HepG2 (cell line): ENCODE measurements around the gene RPL23. TPM values are rescaled to one million over a fixed set of nuclear protein-coding genes. Genes with fewer than 3 reads are reported as not detected.
A peak's percentile ranks its signal among the peaks of the same experiment; 100 is the strongest.

Experiments used
- FOXJ3 ChIP-seq: sonication (generic); formaldehyde crosslinking; IDR thresholded peaks from 2 replicates; pipeline ENCODE4 v1.4.0; 2020; ENCODE audit warnings: missing genetic modification reagents, mild to moderate bottlenecking, borderline replicate concordance
- KLF9 ChIP-seq: IDR thresholded peaks from 2 replicates; pipeline ENCODE4 v1.6.1; 2016; ENCODE audit warnings: low read depth
- MAZ ChIP-seq, 2 experiments: sonication (generic) in 1 of 2; formaldehyde crosslinking in 1 of 2; IDR thresholded peaks; 2 replicates each; pipeline versions ENCODE4 v1.5.0 to v1.6.1; 2012 to 2020; ENCODE audit warnings: low read depth in 2 of 2, mild to moderate bottlenecking in 2 of 2, borderline replicate concordance in 1 of 2, improper control_type of control experiment in 1 of 2, low read length in 1 of 2, missing genetic modification reagents in 1 of 2, moderate library complexity in 1 of 2
- NR2F2 ChIP-seq: IDR thresholded peaks from 2 replicates; pipeline ENCODE4 v1.6.1; 2012; ENCODE audit warnings: low read depth, inconsistent platforms, borderline replicate concordance
- SOX5 ChIP-seq: IDR thresholded peaks from 2 replicates; pipeline ENCODE4 v1.6.1; 2016; ENCODE audit warnings: borderline replicate concordance
- SPEN ChIP-seq: sonication (generic); formaldehyde crosslinking; IDR thresholded peaks from 2 replicates; pipeline ENCODE4 v1.5.1; 2020; ENCODE audit warnings: low read depth, mild to moderate bottlenecking, missing genetic modification reagents
- ZBTB20 ChIP-seq: sonication (generic); formaldehyde crosslinking; IDR thresholded peaks from 2 replicates; pipeline ENCODE4 v1.8.1; 2023; ENCODE audit warnings: missing genetic modification reagents, low read depth, mild to moderate bottlenecking, borderline replicate concordance
- ZFP1 ChIP-seq: IDR thresholded peaks from 2 replicates; pipeline ENCODE4 v1.6.1; 2016
- ZFP36L1 ChIP-seq: sonication (generic); formaldehyde crosslinking; IDR thresholded peaks from 2 replicates; pipeline ENCODE4 v1.8.0; 2022; ENCODE audit warnings: mild to moderate bottlenecking, missing genetic modification reagents, moderate library complexity
- ZMYM3 ChIP-seq: sonication (generic); formaldehyde crosslinking; IDR thresholded peaks from 2 replicates; pipeline ENCODE4 v1.5.1; 2020; ENCODE audit warnings: mild to moderate bottlenecking, missing genetic modification reagents
- ZNF121 ChIP-seq: sonication (generic); formaldehyde crosslinking; IDR thresholded peaks from 2 replicates; pipeline ENCODE4 v1.5.0; 2020; ENCODE audit warnings: mild to moderate bottlenecking, missing genetic modification reagents
- ZNF136 ChIP-seq: sonication (generic); formaldehyde crosslinking; IDR thresholded peaks from 2 replicates; pipeline ENCODE4 v1.8.1; 2022; ENCODE audit warnings: low read depth, mild to moderate bottlenecking, moderate library complexity, missing genetic modification reagents
- ZNF589 ChIP-seq: sonication (generic); formaldehyde crosslinking; conservative IDR thresholded peaks from 2 replicates; pipeline ENCODE4 v1.8.0; 2022; ENCODE audit warnings: mild to moderate bottlenecking, moderate library complexity, missing genetic modification reagents
- ZNF670 ChIP-seq: sonication (generic); formaldehyde crosslinking; IDR thresholded peaks from 2 replicates; pipeline ENCODE4 v1.8.0; 2022; ENCODE audit warnings: mild to moderate bottlenecking, missing genetic modification reagents, borderline replicate concordance
- ZNF839 ChIP-seq: sonication (generic); formaldehyde crosslinking; IDR thresholded peaks from 2 replicates; pipeline ENCODE4 v1.4.0; 2020; ENCODE audit warnings: missing genetic modification reagents, mild to moderate bottlenecking, borderline replicate concordance
- ZNF841 ChIP-seq: sonication (generic); formaldehyde crosslinking; IDR thresholded peaks from 2 replicates; pipeline ENCODE4 v1.8.1; 2023; ENCODE audit warnings: missing genetic modification reagents, borderline replicate concordance
- ZNF891 ChIP-seq: sonication (generic); formaldehyde crosslinking; IDR thresholded peaks from 2 replicates; pipeline ENCODE4 v1.5.0; 2020; ENCODE audit warnings: mild to moderate bottlenecking, missing genetic modification reagents
- ZSCAN22 ChIP-seq: sonication (generic); formaldehyde crosslinking; IDR thresholded peaks from 2 replicates; pipeline ENCODE4 v1.4.0; 2020; ENCODE audit warnings: mild to moderate bottlenecking, missing genetic modification reagents
- polyA plus RNA-seq, 8 experiments: library from polyadenylated mRNA; depleted of rRNA in 3 of 8; stranded (reverse) in 7 of 8; unstranded in 1 of 8; fragments of >200 nt; fragmentation: Illumina TruSeq in 4 of 8; extraction: Trizol in 4 of 8; gene quantifications; 2 replicates each; pipeline versions ENCODE4 v1.2.1 to v1.2.3, GENCODE V29; 2011 to 2016; ENCODE audit warnings: low read depth in 4 of 8, missing spikeins in 1 of 8, mixed read lengths in 1 of 8; ENCODE audit not compliant: insufficient read depth in 1 of 8
- total RNA-seq, 5 experiments: library from RNA; depleted of rRNA; stranded (reverse); fragments of >200 nt; fragmentation: Illumina TruSeq; extraction: Trizol; gene quantifications; 2 replicates each; pipeline ENCODE4 v1.2.3, GENCODE V29; 2016; ENCODE audit warnings: low read depth in 1 of 5
- TF ChIP-seq, protein P1 (sequence below): sonication (generic); formaldehyde crosslinking; IDR thresholded peaks from 2 replicates; pipeline ENCODE4 v1.5.0; 2020; ENCODE audit warnings: mild to moderate bottlenecking, missing genetic modification reagents, borderline replicate concordance
- TF ChIP-seq, protein P2 (sequence below): IDR thresholded peaks from 2 replicates; pipeline ENCODE4 v1.6.1; 2016; ENCODE audit warnings: mild to moderate bottlenecking
- TF ChIP-seq, protein P3 (sequence below): sonication (generic); formaldehyde crosslinking; IDR thresholded peaks from 2 replicates; pipeline ENCODE4 v1.5.1; 2020; ENCODE audit warnings: missing genetic modification reagents, mild to moderate bottlenecking, borderline replicate concordance
- TF ChIP-seq, protein P4 (sequence below): IDR thresholded peaks from 2 replicates; pipeline ENCODE4 v1.6.1; 2016; ENCODE audit warnings: missing genetic modification reagents, missing compliant biosample characterization

Gene RPL23
- total and polyA plus RNA-seq, 2 of the 13 experiments (the other 11 are each of a cell fraction or from before 2014, with no cell fraction given), result 2,790 to 4,860 TPM

DNA sequence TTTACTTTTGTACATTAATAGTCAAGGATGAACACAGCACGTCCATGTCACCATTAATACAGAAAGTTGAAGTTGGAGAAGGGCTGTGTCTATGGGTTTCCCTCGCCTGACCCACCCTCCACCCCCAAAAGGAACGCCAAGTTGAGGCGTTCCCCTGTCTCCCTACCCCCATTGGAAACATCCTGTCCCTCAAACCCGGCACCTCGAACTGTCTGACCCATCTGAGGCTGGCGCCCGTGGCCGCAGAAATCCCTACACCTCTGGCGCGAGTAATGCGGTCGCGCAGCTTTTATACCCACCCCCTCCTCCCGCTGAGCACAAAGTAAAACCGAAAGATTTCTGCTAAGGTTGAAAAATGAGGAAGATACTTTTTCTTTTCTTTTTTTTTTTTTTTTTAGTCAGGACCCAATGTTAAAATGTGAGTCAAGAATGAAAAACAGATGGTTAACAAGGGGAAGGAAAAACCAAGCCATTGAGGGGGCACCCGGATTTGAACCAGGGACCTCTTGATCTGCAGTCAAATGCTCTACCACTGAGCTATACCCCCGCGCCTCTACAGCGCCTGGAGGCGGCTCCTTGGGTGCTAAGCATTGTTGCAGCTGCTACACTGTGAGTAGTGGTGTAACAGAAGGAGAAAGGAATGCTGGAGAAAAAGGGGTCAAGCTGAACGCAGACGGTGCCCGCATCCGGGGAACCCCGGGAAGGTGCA is 15.4 kb upstream of the RPL23 start (continued):
- TF ChIP-seq ZSCAN22 (CRISPR knock-in tag) (0 out of 2 replicates have a peak, but pooled peaks have one; percentile 67), ZBTB20 (CRISPR knock-in tag) (0 out of 2 replicates have a peak, but pooled peaks have one; percentile 72), MAZ (IDR thresholded peaks at IDR 0.05; ENCODE audit: borderline replicate concordance, low read depth, low read length) (0 out of 2 replicates have a peak, but pooled peaks have one; percentile 16), MAZ (CRISPR knock-in tag; IDR thresholded peaks at IDR 0.05; ENCODE audit: low read depth) (no peak), FOXJ3 (CRISPR knock-in tag) (peak; percentile 68), ZFP36L1 (0 out of 2 replicates have a peak, but pooled peaks have one; percentile 20), KLF9 (CRISPR knock-in tag) (peak; percentile 81; the same call in 1 of the 2 replicates), ZNF136 (peak; percentile 82; the same call in 1 of the 2 replicates), ZNF891 (0 out of 2 replicates have a peak, but pooled peaks have one; percentile 11), NR2F2 (no peak), ZMYM3 (CRISPR knock-in tag) (peak; percentile 76), ZNF589 (CRISPR knock-in tag) (peak; percentile 56; the same call in 1 of the 2 replicates), ZNF839 (no peak), SOX5 (CRISPR knock-in tag) (peak; percentile 39; the same call in 1 of the 2 replicates), ZNF121 (CRISPR knock-in tag) (no peak; the same call in 1 of the 2 replicates), SPEN (CRISPR knock-in tag) (0 out of 2 replicates have a peak, but pooled peaks have one; percentile 10), ZNF670 (CRISPR knock-in tag) (0 out of 2 replicates have a peak, but pooled peaks have one; percentile 13), ZNF841 (no peak; the same call in 1 of the 2 replicates), ZFP1 (CRISPR knock-in tag) (peak; percentile 33)
- TF ChIP-seq, protein P1, sequence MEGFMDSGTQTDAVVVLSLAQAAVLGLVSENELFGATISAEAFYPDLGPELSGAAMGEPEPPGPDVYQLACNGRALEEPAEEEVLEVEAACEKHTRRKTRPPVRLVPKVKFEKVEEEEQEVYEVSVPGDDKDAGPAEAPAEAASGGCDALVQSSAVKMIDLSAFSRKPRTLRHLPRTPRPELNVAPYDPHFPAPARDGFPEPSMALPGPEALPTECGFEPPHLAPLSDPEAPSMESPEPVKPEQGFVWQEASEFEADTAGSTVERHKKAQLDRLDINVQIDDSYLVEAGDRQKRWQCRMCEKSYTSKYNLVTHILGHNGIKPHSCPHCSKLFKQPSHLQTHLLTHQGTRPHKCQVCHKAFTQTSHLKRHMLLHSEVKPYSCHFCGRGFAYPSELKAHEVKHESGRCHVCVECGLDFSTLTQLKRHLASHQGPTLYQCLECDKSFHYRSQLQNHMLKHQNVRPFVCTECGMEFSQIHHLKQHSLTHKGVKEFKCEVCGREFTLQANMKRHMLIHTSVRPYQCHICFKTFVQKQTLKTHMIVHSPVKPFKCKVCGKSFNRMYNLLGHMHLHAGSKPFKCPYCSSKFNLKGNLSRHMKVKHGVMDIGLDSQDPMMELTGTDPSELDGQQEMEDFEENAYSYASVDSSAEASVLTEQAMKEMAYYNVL, result no peak
- TF ChIP-seq, protein P2, sequence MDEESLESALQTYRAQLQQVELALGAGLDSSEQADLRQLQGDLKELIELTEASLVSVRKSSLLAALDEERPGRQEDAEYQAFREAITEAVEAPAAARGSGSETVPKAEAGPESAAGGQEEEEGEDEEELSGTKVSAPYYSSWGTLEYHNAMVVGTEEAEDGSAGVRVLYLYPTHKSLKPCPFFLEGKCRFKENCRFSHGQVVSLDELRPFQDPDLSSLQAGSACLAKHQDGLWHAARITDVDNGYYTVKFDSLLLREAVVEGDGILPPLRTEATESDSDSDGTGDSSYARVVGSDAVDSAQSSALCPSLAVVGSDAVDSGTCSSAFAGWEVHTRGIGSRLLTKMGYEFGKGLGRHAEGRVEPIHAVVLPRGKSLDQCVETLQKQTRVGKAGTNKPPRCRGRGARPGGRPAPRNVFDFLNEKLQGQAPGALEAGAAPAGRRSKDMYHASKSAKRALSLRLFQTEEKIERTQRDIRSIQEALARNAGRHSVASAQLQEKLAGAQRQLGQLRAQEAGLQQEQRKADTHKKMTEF (CRISPR knock-in tag), result peak; percentile 59; the same call in 1 of the 2 replicates
- TF ChIP-seq, protein P3, sequence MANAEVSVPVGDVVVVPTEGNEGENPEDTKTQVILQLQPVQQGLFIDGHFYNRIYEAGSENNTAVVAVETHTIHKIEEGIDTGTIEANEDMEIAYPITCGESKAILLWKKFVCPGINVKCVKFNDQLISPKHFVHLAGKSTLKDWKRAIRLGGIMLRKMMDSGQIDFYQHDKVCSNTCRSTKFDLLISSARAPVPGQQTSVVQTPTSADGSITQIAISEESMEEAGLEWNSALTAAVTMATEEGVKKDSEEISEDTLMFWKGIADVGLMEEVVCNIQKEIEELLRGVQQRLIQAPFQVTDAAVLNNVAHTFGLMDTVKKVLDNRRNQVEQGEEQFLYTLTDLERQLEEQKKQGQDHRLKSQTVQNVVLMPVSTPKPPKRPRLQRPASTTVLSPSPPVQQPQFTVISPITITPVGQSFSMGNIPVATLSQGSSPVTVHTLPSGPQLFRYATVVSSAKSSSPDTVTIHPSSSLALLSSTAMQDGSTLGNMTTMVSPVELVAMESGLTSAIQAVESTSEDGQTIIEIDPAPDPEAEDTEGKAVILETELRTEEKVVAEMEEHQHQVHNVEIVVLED (CRISPR knock-in tag), result no peak; the same call in 1 of the 2 replicates
- TF ChIP-seq, protein P4, sequence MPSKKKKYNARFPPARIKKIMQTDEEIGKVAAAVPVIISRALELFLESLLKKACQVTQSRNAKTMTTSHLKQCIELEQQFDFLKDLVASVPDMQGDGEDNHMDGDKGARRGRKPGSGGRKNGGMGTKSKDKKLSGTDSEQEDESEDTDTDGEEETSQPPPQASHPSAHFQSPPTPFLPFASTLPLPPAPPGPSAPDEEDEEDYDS (CRISPR knock-in tag), result peak; percentile 36; the same call in 1 of the 2 replicates
